ENCODE measurements around the gene INSR.

- TF ChIP-seq EP300 (IDR thresholded peaks at IDR 0.05; ENCODE audit: borderline replicate concordance) (no peak), RAD21 (IDR thresholded peaks at IDR 0.05; ENCODE audit: low read depth) (no peak), USF1 (IDR thresholded peaks at IDR 0.05) (no peak), TEAD4 (IDR thresholded peaks at IDR 0.05) (no peak), TAF1 (IDR thresholded peaks at IDR 0.05; ENCODE audit: low read depth) (no peak), FOXM1 (IDR thresholded peaks at IDR 0.05; ENCODE audit: borderline replicate concordance, low read depth) (no peak), YY1 (IDR thresholded peaks at IDR 0.05; ENCODE audit: low read depth) (no peak), TCF12 (IDR thresholded peaks at IDR 0.05; ENCODE audit: low read depth) (no peak), CREB1 (IDR thresholded peaks at IDR 0.05; ENCODE audit: low read depth) (no peak), CEBPB (IDR thresholded peaks at IDR 0.05) (no peak), REST (IDR thresholded peaks at IDR 0.05; ENCODE audit: low read depth) (no peak)
Measured at GRCh38 chr19:7076151-7076550, 218.1 kb downstream of the INSR start.

Measured in Ishikawa (cell line).